Hepatocyte (in vitro differentiated cells): Measurements from ENCODE around the gene MYLK2. TPM values are rescaled to one million over a fixed set of nuclear protein-coding genes. Genes with fewer than 3 reads are reported as not detected.
"Not testable (repeated sequence)": the region's sequence is repeated elsewhere in the genome, so short reads cannot be mapped to it uniquely, and the experiment has no call there.

ENCODE experiments used
- DNase-seq: peaks from one replicate; pipeline ENCODE4 v3.0.0-alpha.2; 2016; ENCODE audit warnings: low spot score
- H2AFZ ChIP-seq: fragments of 200-600 bp; sonication (generic); 2 replicates; pipeline ENCODE4 v1.6.0; 2016; ENCODE audit warnings: antibody characterized with exemption, mild to moderate bottlenecking
- H3K27ac ChIP-seq: fragments of 200-600 bp; sonication (generic); 2 replicates; pipeline ENCODE4 v1.5.1; 2016; ENCODE audit warnings: mild to moderate bottlenecking
- H3K27me3 ChIP-seq: fragments of 200-600 bp; sonication (generic); 2 replicates; pipeline ENCODE4 v1.6.1; 2016
- H3K36me3 ChIP-seq: fragments of 200-600 bp; sonication (generic); replicated peaks from 2 replicates; pipeline ENCODE4 v1.5.1; 2016; ENCODE audit warnings: low read depth; ENCODE audit not compliant: insufficient read depth
- H3K4me1 ChIP-seq: fragments of 200-600 bp; sonication (generic); 2 replicates; pipeline ENCODE4 v1.5.1; 2016; ENCODE audit warnings: mild to moderate bottlenecking, moderate library complexity; ENCODE audit not compliant: insufficient read depth
- H3K4me2 ChIP-seq: fragments of 200-600 bp; sonication (generic); 2 replicates; pipeline ENCODE4 v1.6.0; 2016
- H3K4me3 ChIP-seq: fragments of 200-600 bp; sonication (generic); 2 replicates; pipeline ENCODE4 v1.5.1; 2016; ENCODE audit warnings: mild to moderate bottlenecking
- H3K79me2 ChIP-seq: fragments of 200-600 bp; sonication (generic); 2 replicates; pipeline ENCODE4 v1.6.0; 2017; ENCODE audit warnings: mild to moderate bottlenecking
- H3K9me2 ChIP-seq: fragments of 200-600 bp; sonication (generic); replicated peaks from 2 replicates; pipeline ENCODE4 v1.6.0; 2017; ENCODE audit warnings: mild to moderate bottlenecking; ENCODE audit not compliant: insufficient read depth
- H3K9me3 ChIP-seq: fragments of 200-600 bp; sonication (generic); 2 replicates; pipeline ENCODE4 v1.5.1; 2016; ENCODE audit warnings: low read depth, mild to moderate bottlenecking
- H4K20me1 ChIP-seq: fragments of 200-600 bp; sonication (generic); 2 replicates; pipeline ENCODE4 v1.6.0; 2016; ENCODE audit warnings: mild to moderate bottlenecking; ENCODE audit not compliant: insufficient read depth, poor library complexity, severe bottlenecking
- CTCF ChIP-seq: fragments of 200-600 bp; sonication (generic); IDR thresholded peaks from 2 replicates; pipeline ENCODE4 v1.5.1; 2016; ENCODE audit warnings: antibody characterized with exemption, mild to moderate bottlenecking; ENCODE audit not compliant: poor library complexity
- EZH2 ChIP-seq: fragments of 200-600 bp; sonication (generic); IDR thresholded peaks from 2 replicates; pipeline ENCODE4 v1.6.1; 2016; ENCODE audit warnings: antibody characterized with exemption, mild to moderate bottlenecking, borderline replicate concordance
- EZH2phosphoT487 ChIP-seq: fragments of 200-600 bp; sonication (generic); IDR thresholded peaks from one replicate; pipeline ENCODE4 v1.6.1; 2018; ENCODE audit warnings: antibody characterized with exemption, mild to moderate bottlenecking, low read depth, moderate library complexity; ENCODE audit not compliant: unreplicated experiment, severe bottlenecking
- WGBS: methylation state at CpG from one replicate; pipeline ENCODE4 v1.1.6; 2016; ENCODE audit warnings: low lambda C conversion rate; ENCODE audit errors: missing lambda C conversion rate; 5-methylcytosine and 5-hydroxymethylcytosine counted together
- polyA plus RNA-seq: library from polyadenylated mRNA; unstranded; fragments of >200 nt; fragmentation: Nextera tagmentation; extraction: Ambion mirVana; gene quantifications from 2 replicates; pipeline ENCODE4 v1.2.1, GENCODE V29; 2016
- total RNA-seq: library from RNA; depleted of rRNA; stranded (reverse); fragments of >200 nt; gene quantifications from 2 replicates; pipeline ENCODE4 v1.2.3, GENCODE V29; 2014

Gene MYLK2
- total and polyA plus RNA-seq, 2 experiments from 2014 or later, result 0.33 TPM; not detected in 1

GRCh38 chr20:31811796-31812728, 7.1 kb upstream of the MYLK2 start:
- no peak for DNase-seq
- 72% methylated on average over 15 of the region's 15 CpGs for WGBS
- peaks cover 10% of the 10 kb centered on the region for H3K4me1 ChIP-seq
- TF ChIP-seq CTCF, result no peak
- no peak for TF ChIP-seq EZH2phosphoT487
- no peak overlapping the region for H3K4me2 ChIP-seq
- H4K20me1 ChIP-seq, result no peaks in the 10 kb centered on the region
- no peaks in the 10 kb centered on the region for H3K79me2 ChIP-seq
- no peak overlapping the region for H3K4me3 ChIP-seq
- H3K9me3 ChIP-seq, result no peaks in the 10 kb centered on the region
- no peak overlapping the region for H2AFZ ChIP-seq
- no peaks in the 10 kb centered on the region for H3K36me3 ChIP-seq
- no peaks in the 10 kb centered on the region for H3K27me3 ChIP-seq
- no peak overlapping the region for H3K27ac ChIP-seq
- no peaks in the 10 kb centered on the region for H3K9me2 ChIP-seq

- Histone ChIP-seq H3K27me3 (no peaks in the 10 kb centered on the region), H3K4me2 (no peak overlapping the region), H3K27ac (no peak overlapping the region), H2AFZ (no peak overlapping the region), H4K20me1 (no peaks in the 10 kb centered on the region), H3K79me2 (no peaks in the 10 kb centered on the region), H3K36me3 (no peaks in the 10 kb centered on the region), H3K9me2 (no peaks in the 10 kb centered on the region), H3K4me1 (peaks cover 10% of the 10 kb centered on the region), H3K4me3 (no peak overlapping the region), H3K9me3 (no peaks in the 10 kb centered on the region)
- no peak for DNase-seq
- TF ChIP-seq CTCF, result no peak
- no peak for TF ChIP-seq EZH2
- no peak for TF ChIP-seq EZH2phosphoT487
Observed at GRCh38 chr20:31813611-31814010, 5.5 kb upstream of the MYLK2 start.

GRCh38 chr20:31814142-31814541, 5.0 kb upstream of the MYLK2 start:
- not testable (repeated sequence) for H3K27me3 ChIP-seq, H2AFZ ChIP-seq, H3K4me1 ChIP-seq, H4K20me1 ChIP-seq, H3K4me3 ChIP-seq, H3K36me3 ChIP-seq, H3K27ac ChIP-seq, H3K79me2 ChIP-seq, H3K4me2 ChIP-seq, DNase-seq, H3K9me2 ChIP-seq, H3K9me3 ChIP-seq
- WGBS, result 87% methylated on average over 7 of the region's 7 CpGs

- WGBS, result 63% methylated on average over 8 of the region's 9 CpGs
- H3K4me3 ChIP-seq, result no peak overlapping the region
- H3K4me1 ChIP-seq, result peaks cover 10% of the 10 kb centered on the region
- no peaks in the 10 kb centered on the region for H3K9me3 ChIP-seq
- TF ChIP-seq EZH2 (no peak), CTCF (no peak), EZH2phosphoT487 (no peak)
- H3K9me2 ChIP-seq, result no peaks in the 10 kb centered on the region
- no peaks in the 10 kb centered on the region for H3K36me3 ChIP-seq
- no peaks in the 10 kb centered on the region for H3K79me2 ChIP-seq
- H3K27ac ChIP-seq, result no peak overlapping the region
- no peak overlapping the region for H3K4me2 ChIP-seq
- no peaks in the 10 kb centered on the region for H3K27me3 ChIP-seq
- H4K20me1 ChIP-seq, result no peaks in the 10 kb centered on the region
- DNase-seq, result peak; percentile 16
- no peak overlapping the region for H2AFZ ChIP-seq
Observed at GRCh38 chr20:31815408-31816188, 3.6 kb upstream of the MYLK2 start.
